Measurements from ENCODE around the gene COMMD6.

DNA sequence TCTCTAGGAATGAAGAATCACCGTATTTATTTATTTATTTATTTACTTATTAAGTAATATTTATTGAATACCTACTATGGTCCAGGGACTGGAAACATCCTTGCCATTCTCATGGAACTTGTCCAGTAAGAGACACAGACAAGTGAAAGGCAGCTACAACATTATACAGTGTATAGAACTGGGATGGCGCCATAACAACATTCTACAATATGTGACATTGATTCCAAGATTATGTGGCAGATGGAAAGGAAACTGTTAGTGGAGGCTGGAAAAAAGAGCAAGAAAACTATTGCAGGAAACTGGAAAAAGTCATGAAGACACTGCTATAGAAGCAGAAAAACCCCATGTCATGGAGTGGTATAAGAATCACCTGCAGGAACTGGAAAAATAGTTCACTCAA lies 46.3 kb downstream of the COMMD6 start:
- TF ChIP-seq, protein P1, sequence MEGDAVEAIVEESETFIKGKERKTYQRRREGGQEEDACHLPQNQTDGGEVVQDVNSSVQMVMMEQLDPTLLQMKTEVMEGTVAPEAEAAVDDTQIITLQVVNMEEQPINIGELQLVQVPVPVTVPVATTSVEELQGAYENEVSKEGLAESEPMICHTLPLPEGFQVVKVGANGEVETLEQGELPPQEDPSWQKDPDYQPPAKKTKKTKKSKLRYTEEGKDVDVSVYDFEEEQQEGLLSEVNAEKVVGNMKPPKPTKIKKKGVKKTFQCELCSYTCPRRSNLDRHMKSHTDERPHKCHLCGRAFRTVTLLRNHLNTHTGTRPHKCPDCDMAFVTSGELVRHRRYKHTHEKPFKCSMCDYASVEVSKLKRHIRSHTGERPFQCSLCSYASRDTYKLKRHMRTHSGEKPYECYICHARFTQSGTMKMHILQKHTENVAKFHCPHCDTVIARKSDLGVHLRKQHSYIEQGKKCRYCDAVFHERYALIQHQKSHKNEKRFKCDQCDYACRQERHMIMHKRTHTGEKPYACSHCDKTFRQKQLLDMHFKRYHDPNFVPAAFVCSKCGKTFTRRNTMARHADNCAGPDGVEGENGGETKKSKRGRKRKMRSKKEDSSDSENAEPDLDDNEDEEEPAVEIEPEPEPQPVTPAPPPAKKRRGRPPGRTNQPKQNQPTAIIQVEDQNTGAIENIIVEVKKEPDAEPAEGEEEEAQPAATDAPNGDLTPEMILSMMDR (IDR thresholded peaks at IDR 0.05), result no peak
- TF ChIP-seq POLR2A (IDR thresholded peaks at IDR 0.05), result no peak

All from testis (tissue), 2 donors.